Measurements from ENCODE around the gene DNASE1L1. TPM values are rescaled to one million over a fixed set of nuclear protein-coding genes. Genes with fewer than 3 reads are reported as not detected.
A peak's percentile ranks its signal among the peaks of the same experiment; 100 is the strongest.

The DNASE1L1 gene
- total and polyA plus RNA-seq, 4 donors, result 9.9 to 24.6 (median 14.9) TPM

DNA sequence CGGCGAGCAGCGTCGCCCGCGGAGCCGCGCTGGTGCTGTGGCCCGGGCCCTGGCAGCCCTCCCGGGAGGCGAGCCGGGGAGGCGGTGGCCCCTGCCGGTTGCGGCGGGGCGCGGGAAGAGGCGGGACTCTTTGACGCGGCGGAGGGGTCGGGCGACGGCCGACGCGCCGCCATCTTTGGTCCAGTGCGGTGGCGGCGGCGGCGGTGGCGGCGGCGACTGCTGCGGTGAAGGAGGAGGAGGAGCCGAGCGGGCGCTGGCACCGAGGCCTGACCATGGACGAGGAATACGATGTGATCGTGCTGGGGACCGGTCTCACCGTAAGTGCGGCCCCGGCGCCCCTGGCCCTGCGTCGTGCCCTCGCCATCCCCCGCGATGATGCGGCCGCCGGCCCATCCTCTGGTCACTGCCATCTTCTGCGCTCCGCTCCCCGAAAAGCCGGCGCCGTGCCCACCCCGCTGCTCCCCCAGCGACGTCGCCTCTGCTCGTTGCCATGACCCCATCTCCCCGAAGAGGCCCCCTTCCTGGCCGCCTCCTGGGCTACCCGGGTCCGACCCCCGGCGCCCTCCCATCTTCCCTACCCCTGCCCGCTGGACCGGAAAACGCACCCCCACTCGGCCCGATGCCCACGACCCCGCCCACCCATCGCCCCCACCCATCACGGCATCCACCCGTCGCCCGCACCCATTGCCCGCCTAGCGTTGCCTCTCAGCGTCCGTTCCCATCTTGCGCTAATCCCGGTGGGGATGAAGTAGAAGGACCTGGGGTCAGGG, 28.1 kb upstream of the DNASE1L1 start, which contains the start of gene GDI1:
TSS of gene GDI1 (plus strand) at position 172 of the 770 bp plus-strand sequence. CDS start at position 273, 101 bp downstream.
- DNase-seq (ENCODE audit: low read depth in 4 of 6, low spot score in 6 of 6), result peak in 2 of 6 donors; percentile 34 to 77
- 21% methylated on average over 82 of the region's 93 CpGs for WGBS (ENCODE audit: insufficient coverage)
- peaks cover 71% of the 10 kb centered on the region for H3K36me3 ChIP-seq (ENCODE audit: control insufficient read depth, insufficient read depth, low read length)

DNA sequence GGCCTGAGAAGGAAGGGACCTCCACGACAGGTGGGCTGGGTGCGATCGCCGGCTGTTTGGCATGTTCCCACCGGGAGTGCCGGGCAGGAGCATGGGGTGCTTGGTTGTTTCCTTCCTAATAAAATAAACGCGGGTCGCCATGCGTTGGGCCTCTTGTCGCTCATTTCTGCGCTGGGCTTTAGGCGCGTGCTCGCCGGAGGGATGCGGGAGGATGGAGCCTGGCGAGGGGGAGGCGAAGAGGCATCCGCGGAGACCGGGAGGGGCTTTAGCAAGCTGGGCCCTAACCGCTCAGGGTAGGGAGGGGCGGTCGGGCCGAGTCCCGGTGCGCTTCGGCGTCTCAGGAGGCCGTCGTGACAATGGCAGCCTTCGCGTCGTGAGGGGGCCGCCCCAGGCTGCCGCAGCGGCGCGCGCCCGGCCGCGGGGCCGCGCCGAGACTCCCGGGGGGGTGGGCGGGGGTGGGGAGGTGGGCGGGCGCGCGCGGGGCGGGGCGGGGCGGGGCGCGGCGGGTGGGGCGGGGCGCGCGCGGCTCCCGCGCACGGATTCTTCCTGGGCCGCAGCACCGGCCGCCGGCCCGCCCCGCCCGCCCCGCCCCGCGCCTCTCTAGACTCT, 27.4 kb upstream of the DNASE1L1 start:
- Histone ChIP-seq H3K9me3 (ENCODE audit: control insufficient read depth, insufficient read depth, low read length) (peaks cover 3% of the 10 kb centered on the region), H3K27me3 (ENCODE audit: control insufficient read depth, insufficient read depth, low read length) (no peaks in the 10 kb centered on the region), H3K4me1 (ENCODE audit: control insufficient read depth, insufficient read depth, low read length) (peaks cover 40% of the 10 kb centered on the region), H3K4me3 (ENCODE audit: low read depth, low read length) (peak overlapping the region; percentile 29), H3K36me3 (ENCODE audit: control insufficient read depth, insufficient read depth, low read length) (peaks cover 71% of the 10 kb centered on the region), H3K27ac (ENCODE audit: low read depth, low read length) (peak overlapping the region; percentile 79)
- 19% methylated on average over 46 of the region's 78 CpGs for WGBS (ENCODE audit: insufficient coverage)
- peak in 2 of 6 donors; percentile 75 to 82 for DNase-seq (ENCODE audit: low read depth in 4 of 6, low spot score in 6 of 6)

More for the DNA sequence above, 28.1 kb upstream of the DNASE1L1 start, which contains the start of gene GDI1:
- peak within 1 kb of the TSS; percentile 57 for H3K4me3 ChIP-seq (ENCODE audit: low read depth, low read length)
- H3K9me3 ChIP-seq (ENCODE audit: control insufficient read depth, insufficient read depth, low read length), result peaks cover 3% of the 10 kb centered on the region
- no peaks in the 10 kb centered on the region for H3K27me3 ChIP-seq (ENCODE audit: control insufficient read depth, insufficient read depth, low read length)
- H3K4me1 ChIP-seq (ENCODE audit: control insufficient read depth, insufficient read depth, low read length), result peaks cover 37% of the 10 kb centered on the region
- H3K27ac ChIP-seq (ENCODE audit: low read depth, low read length), result peak within 1 kb of the TSS; percentile 79

DNA sequence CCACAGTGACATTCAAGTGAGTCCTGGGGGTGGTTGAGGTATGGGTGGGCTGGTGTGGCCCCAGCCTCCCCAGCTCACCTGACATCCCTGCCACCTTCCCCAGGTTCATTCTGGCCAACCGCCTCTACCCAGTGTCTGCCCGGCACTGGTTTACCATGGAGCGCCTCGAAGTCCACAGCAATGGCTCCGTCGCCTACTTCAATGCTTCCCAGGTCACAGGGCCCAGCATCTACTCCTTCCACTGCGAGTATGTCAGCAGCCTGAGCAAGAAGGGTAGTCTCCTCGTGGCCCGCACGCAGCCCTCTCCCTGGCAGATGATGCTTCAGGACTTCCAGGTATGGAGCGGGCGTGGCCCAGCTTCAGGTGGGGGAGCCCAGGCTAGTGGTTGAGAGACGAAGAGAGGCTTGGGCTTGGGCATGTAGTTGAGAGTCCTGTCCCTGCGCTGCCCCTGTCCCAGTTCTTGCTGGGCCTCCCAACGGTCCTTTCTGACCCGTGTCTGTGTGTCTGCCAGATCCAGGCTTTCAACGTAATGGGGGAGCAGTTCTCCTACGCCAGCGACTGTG, 26.2 kb upstream of the DNASE1L1 start:
- 85% methylated on average over 19 of the region's 19 CpGs for WGBS (ENCODE audit: insufficient coverage)
- DNase-seq (ENCODE audit: low read depth in 4 of 6, low spot score in 6 of 6), result no peak
- Histone ChIP-seq H3K9me3 (ENCODE audit: control insufficient read depth, insufficient read depth, low read length) (peaks cover 3% of the 10 kb centered on the region), H3K36me3 (ENCODE audit: control insufficient read depth, insufficient read depth, low read length) (peaks cover 68% of the 10 kb centered on the region), H3K4me3 (ENCODE audit: low read depth, low read length) (no peak overlapping the region), H3K27ac (ENCODE audit: low read depth, low read length) (no peak overlapping the region), H3K27me3 (ENCODE audit: control insufficient read depth, insufficient read depth, low read length) (no peaks in the 10 kb centered on the region), H3K4me1 (ENCODE audit: control insufficient read depth, insufficient read depth, low read length) (peaks cover 37% of the 10 kb centered on the region)

DNA sequence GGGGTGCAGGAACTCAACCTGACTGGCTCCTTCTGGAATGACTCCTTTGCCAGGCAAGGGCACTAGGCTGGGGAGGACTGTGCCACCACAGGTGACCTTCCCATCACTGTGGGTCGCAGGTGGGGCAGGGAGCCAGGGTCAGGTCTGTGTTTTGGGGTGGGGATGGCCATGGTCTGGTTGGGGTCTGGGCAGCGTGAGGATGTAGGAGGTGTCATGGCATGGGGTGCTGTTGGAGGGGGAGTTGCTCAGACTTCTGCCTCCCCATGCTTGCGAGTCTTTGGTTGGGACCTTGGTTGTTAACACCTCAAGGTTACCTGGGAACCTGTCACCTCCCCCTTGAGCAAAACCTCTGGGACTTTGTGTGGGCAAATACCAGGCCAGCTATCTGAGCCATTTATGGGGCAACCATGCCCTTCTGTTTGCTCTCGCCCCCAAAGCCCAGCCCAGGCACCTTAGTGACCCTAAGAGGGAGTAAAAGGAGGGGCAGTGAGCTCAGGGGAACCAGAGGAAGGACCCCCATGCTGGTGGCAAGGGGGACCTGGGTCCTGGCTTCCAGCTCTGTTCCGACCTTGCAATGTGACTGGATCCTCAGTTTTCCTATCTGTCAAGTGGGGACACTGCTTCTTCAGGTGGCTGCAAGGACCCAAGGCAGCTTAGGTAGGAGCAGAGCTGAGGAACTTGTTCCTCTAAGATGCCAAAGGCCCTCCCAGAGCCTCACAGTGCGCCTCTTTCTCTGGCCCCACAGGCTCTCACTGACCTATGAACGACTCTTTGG, 25.5 kb upstream of the DNASE1L1 start:
- WGBS (ENCODE audit: insufficient coverage), result 75% methylated on average over 5 of the region's 7 CpGs
- no peak overlapping the region for H3K4me3 ChIP-seq (ENCODE audit: low read depth, low read length)
- H3K4me1 ChIP-seq (ENCODE audit: control insufficient read depth, insufficient read depth, low read length), result peaks cover 37% of the 10 kb centered on the region
- no peak for DNase-seq (ENCODE audit: low read depth in 4 of 6, low spot score in 6 of 6)
- H3K27me3 ChIP-seq (ENCODE audit: control insufficient read depth, insufficient read depth, low read length), result no peaks in the 10 kb centered on the region
- H3K27ac ChIP-seq (ENCODE audit: low read depth, low read length), result no peak overlapping the region
- peaks cover 62% of the 10 kb centered on the region for H3K36me3 ChIP-seq (ENCODE audit: control insufficient read depth, insufficient read depth, low read length)
- peaks cover 3% of the 10 kb centered on the region for H3K9me3 ChIP-seq (ENCODE audit: control insufficient read depth, insufficient read depth, low read length)

DNA sequence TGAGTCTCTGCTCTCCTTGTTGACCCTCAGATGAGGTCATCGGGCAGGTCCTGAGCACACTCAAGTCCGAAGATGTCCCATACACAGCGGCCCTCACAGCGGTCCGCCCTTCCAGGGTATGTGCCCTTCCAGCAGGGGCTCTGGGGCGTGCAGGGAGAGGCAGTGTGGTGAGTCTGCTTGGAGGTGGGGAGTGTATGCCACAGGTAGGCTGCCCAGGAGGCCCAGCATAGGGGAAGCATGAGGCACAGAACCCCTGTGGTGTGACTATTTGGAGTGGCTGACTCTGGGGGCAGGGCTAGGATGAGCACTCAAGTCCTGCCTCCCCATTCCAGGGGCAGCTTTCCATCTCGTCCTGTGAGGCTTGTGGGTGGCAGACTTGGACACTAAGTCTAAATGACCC, 24.6 kb upstream of the DNASE1L1 start:
- WGBS (ENCODE audit: insufficient coverage), result 73% methylated on average over 7 of the region's 7 CpGs
- no peaks in the 10 kb centered on the region for H3K27me3 ChIP-seq (ENCODE audit: control insufficient read depth, insufficient read depth, low read length)
- H3K36me3 ChIP-seq (ENCODE audit: control insufficient read depth, insufficient read depth, low read length), result peaks cover 56% of the 10 kb centered on the region
- peaks cover 5% of the 10 kb centered on the region for H3K9me3 ChIP-seq (ENCODE audit: control insufficient read depth, insufficient read depth, low read length)
- DNase-seq (ENCODE audit: low read depth in 4 of 6, low spot score in 6 of 6), result no peak
- peaks cover 33% of the 10 kb centered on the region for H3K4me1 ChIP-seq (ENCODE audit: control insufficient read depth, insufficient read depth, low read length)
- H3K27ac ChIP-seq (ENCODE audit: low read depth, low read length), result no peak overlapping the region
- no peak overlapping the region for H3K4me3 ChIP-seq (ENCODE audit: low read depth, low read length)

DNA sequence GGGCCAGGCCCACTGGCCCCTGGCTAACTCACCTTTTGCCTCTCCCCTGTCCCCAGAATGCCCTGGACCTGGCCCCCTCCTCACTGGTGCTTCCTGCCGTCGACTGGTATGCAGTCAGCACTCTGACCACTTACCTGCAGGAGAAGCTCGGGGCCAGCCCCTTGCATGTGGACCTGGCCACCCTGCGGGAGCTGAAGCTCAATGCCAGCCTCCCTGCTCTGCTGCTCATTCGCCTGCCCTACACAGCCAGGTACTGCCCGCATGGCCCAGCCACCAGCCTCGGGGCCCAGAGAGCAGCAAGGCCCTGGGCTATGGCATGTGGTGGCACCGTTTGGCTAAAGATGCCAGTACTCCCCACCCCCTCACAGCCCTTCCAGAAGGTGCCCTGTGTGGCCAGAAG, 23.2 kb upstream of the DNASE1L1 start:
- Histone ChIP-seq H3K27ac (ENCODE audit: low read depth, low read length) (no peak overlapping the region), H3K4me3 (ENCODE audit: low read depth, low read length) (no peak overlapping the region), H3K9me3 (ENCODE audit: control insufficient read depth, insufficient read depth, low read length) (peaks cover 5% of the 10 kb centered on the region), H3K36me3 (ENCODE audit: control insufficient read depth, insufficient read depth, low read length) (peaks cover 52% of the 10 kb centered on the region), H3K27me3 (ENCODE audit: control insufficient read depth, insufficient read depth, low read length) (no peaks in the 10 kb centered on the region), H3K4me1 (ENCODE audit: control insufficient read depth, insufficient read depth, low read length) (peaks cover 33% of the 10 kb centered on the region)
- 77% methylated on average over 6 of the region's 8 CpGs for WGBS (ENCODE audit: insufficient coverage)
- no peak for DNase-seq (ENCODE audit: low read depth in 4 of 6, low spot score in 6 of 6)

DNA sequence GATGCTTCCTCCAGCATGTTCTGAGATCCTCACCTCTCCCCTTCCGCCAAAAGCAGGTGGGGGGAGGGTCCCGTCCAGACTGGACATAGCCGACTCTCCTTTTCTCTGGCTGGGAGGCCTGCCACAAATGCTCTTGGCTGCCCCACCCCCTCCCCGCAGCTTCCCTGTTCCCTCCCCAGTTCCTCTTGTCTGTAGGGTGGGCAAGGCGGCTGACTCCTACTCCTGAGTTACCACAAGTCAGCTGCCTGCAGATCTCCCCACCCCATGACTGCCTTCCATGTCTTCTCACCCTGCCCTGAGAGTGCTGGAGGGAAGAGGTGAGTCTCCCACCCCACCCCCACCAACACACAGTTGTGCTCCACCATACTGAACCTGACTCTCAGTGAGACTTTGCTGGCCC, 22.3 kb upstream of the DNASE1L1 start:
- H3K4me1 ChIP-seq (ENCODE audit: control insufficient read depth, insufficient read depth, low read length), result peaks cover 32% of the 10 kb centered on the region
- H3K27ac ChIP-seq (ENCODE audit: low read depth, low read length), result no peak overlapping the region
- peaks cover 52% of the 10 kb centered on the region for H3K36me3 ChIP-seq (ENCODE audit: control insufficient read depth, insufficient read depth, low read length)
- WGBS (ENCODE audit: insufficient coverage), result 67% methylated on average over 1 of the region's 5 CpGs
- no peaks in the 10 kb centered on the region for H3K27me3 ChIP-seq (ENCODE audit: control insufficient read depth, insufficient read depth, low read length)
- DNase-seq (ENCODE audit: low read depth in 4 of 6, low spot score in 6 of 6), result no peak
- H3K4me3 ChIP-seq (ENCODE audit: low read depth, low read length), result no peak overlapping the region
- peaks cover 5% of the 10 kb centered on the region for H3K9me3 ChIP-seq (ENCODE audit: control insufficient read depth, insufficient read depth, low read length)

GRCh38 chrX:154430916-154431315, 21.9 kb upstream of the DNASE1L1 start:
- DNase-seq (ENCODE audit: low read depth in 4 of 6, low spot score in 6 of 6), result no peak
- 70% methylated on average over 7 of the region's 7 CpGs for WGBS (ENCODE audit: insufficient coverage)
- Histone ChIP-seq H3K27me3 (ENCODE audit: control insufficient read depth, insufficient read depth, low read length) (no peaks in the 10 kb centered on the region), H3K27ac (ENCODE audit: low read depth, low read length) (no peak overlapping the region), H3K4me3 (ENCODE audit: low read depth, low read length) (no peak overlapping the region), H3K9me3 (ENCODE audit: control insufficient read depth, insufficient read depth, low read length) (peaks cover 5% of the 10 kb centered on the region), H3K36me3 (ENCODE audit: control insufficient read depth, insufficient read depth, low read length) (peaks cover 52% of the 10 kb centered on the region), H3K4me1 (ENCODE audit: control insufficient read depth, insufficient read depth, low read length) (peaks cover 28% of the 10 kb centered on the region)

DNA sequence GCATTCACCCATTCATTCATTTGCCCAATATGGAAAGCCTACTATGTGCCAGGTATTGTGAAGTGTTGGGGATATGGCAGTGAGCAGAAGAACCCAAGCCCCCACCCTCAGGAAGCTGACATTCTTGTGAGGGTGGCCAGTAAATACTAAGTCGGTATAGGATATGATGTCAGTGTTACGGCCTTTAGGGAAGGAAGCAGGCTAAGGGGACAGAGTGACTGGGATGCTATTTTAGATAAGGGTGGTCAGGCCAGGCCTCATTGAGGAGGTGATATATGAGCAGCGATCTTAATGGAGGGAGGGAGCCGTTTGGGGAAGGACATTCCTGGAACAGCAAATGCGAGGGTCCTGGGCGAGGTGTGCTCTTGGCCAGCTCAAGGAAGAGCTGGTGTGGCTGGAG, 21.4 kb upstream of the DNASE1L1 start:
- 79% methylated on average over 6 of the region's 6 CpGs for WGBS (ENCODE audit: insufficient coverage)
- no peak overlapping the region for H3K27ac ChIP-seq (ENCODE audit: low read depth, low read length)
- H3K27me3 ChIP-seq (ENCODE audit: control insufficient read depth, insufficient read depth, low read length), result no peaks in the 10 kb centered on the region
- peaks cover 24% of the 10 kb centered on the region for H3K4me1 ChIP-seq (ENCODE audit: control insufficient read depth, insufficient read depth, low read length)
- no peak for DNase-seq (ENCODE audit: low read depth in 4 of 6, low spot score in 6 of 6)
- no peak overlapping the region for H3K4me3 ChIP-seq (ENCODE audit: low read depth, low read length)
- peaks cover 47% of the 10 kb centered on the region for H3K36me3 ChIP-seq (ENCODE audit: control insufficient read depth, insufficient read depth, low read length)
- peaks cover 5% of the 10 kb centered on the region for H3K9me3 ChIP-seq (ENCODE audit: control insufficient read depth, insufficient read depth, low read length)

All from spinal cord (tissue), 10 donors.